Muscle layer of colon (tissue), 2 donors: ENCODE data around the gene COX20.

Experiments used
- H3K27ac ChIP-seq: one replicate; pipeline ENCODE4 v1.7.0; 2013; ENCODE audit warnings: low read depth, mild to moderate bottlenecking, low read length, moderate library complexity
- H3K27me3 ChIP-seq, 2 donors: one replicate each; pipeline ENCODE4 v1.7.0; 2013; ENCODE audit warnings: low read length in 2 of 2, mild to moderate bottlenecking in 2 of 2; ENCODE audit not compliant: insufficient read depth in 2 of 2, control insufficient read depth in 1 of 2
- H3K36me3 ChIP-seq: one replicate; pipeline ENCODE4 v1.7.0; 2013; ENCODE audit warnings: mild to moderate bottlenecking, low read length; ENCODE audit not compliant: insufficient read depth
- H3K4me1 ChIP-seq: one replicate; pipeline ENCODE4 v1.7.0; 2013; ENCODE audit warnings: mild to moderate bottlenecking, low read length; ENCODE audit not compliant: insufficient read depth
- H3K4me3 ChIP-seq, 2 donors: one replicate each; pipeline ENCODE4 v1.7.0; 2013; ENCODE audit warnings: low read length in 2 of 2, low read depth in 1 of 2, mild to moderate bottlenecking in 1 of 2, moderate library complexity in 1 of 2
- H3K9ac ChIP-seq: one replicate; pipeline ENCODE4 v1.7.0; 2013; ENCODE audit warnings: low read length
- H3K9me3 ChIP-seq: one replicate; pipeline ENCODE4 v1.7.0; 2013; ENCODE audit warnings: mild to moderate bottlenecking, low read length
- donor health status: abdominal sarcoma.
- donor health status: Adenocarcinoma of cecum.

COX20 gene

GRCh38 chr1:244857761-244858160 lies 22.3 kb downstream of the COX20 start:
- no peak overlapping the region for H3K27ac ChIP-seq
- no peak overlapping the region for H3K4me3 ChIP-seq
- no peaks in the 10 kb centered on the region for H3K27me3 ChIP-seq
- H3K9ac ChIP-seq: no peak overlapping the region
- peaks cover 70% of the 10 kb centered on the region for H3K36me3 ChIP-seq
- H3K4me1 ChIP-seq: peaks cover 50% of the 10 kb centered on the region
- H3K9me3 ChIP-seq: no peaks in the 10 kb centered on the region

GRCh38 chr1:244858357-244858756 lies 22.9 kb downstream of the COX20 start:
- peaks cover 50% of the 10 kb centered on the region for H3K4me1 ChIP-seq
- H3K27me3 ChIP-seq: no peaks in the 10 kb centered on the region
- H3K9me3 ChIP-seq: no peaks in the 10 kb centered on the region
- H3K9ac ChIP-seq: no peak overlapping the region
- H3K36me3 ChIP-seq: peaks cover 64% of the 10 kb centered on the region
- H3K27ac ChIP-seq: no peak overlapping the region
- no peak overlapping the region for H3K4me3 ChIP-seq

GRCh38 chr1:244860078-244860477 lies 24.6 kb downstream of the COX20 start:
- Histone ChIP-seq H3K4me3 (peak overlapping the region in 1 of 2 donors; percentile 25), H3K27me3 (no peaks in the 10 kb centered on the region), H3K36me3 (peaks cover 51% of the 10 kb centered on the region), H3K4me1 (peaks cover 53% of the 10 kb centered on the region), H3K9me3 (no peaks in the 10 kb centered on the region), H3K27ac (no peak overlapping the region), H3K9ac (no peak overlapping the region)

DNA sequence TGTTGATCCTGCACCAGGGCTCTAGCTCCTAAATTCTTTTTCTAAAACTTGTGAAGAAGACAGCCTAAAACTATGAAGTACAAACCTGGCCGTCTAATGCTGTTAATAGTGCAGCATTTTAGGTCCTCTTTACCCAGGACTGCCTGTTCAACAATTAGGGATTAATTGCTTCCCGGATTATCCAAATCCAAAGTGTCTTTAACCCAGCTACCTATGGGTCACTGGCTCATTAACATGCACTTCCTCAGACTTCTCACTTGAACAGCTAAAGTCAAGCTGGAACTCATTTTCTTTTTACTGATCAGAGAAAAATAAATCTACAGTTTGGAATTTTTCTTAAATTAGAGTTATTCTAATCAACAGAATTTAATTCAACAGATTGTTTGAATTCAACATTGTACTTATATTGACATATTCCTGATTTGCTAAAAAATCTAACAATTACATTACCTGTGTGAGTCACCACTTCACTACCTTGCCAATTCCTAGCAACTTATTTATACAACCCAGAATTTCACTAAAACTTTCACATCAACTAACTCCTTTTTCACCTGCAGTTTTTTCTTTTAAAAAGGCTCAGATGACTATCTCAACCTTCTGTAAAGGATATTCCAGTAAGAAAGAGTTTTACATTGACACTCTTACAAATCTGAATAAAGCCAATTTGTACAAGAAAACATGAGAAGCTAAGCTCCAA lies 25.6 kb downstream of the COX20 start:
- H3K9me3 ChIP-seq: no peaks in the 10 kb centered on the region
- no peaks in the 10 kb centered on the region for H3K27me3 ChIP-seq
- peak overlapping the region in 1 of 2 donors; percentile 93 for H3K4me3 ChIP-seq
- H3K4me1 ChIP-seq: peaks cover 63% of the 10 kb centered on the region
- H3K9ac ChIP-seq: no peak overlapping the region
- no peak overlapping the region for H3K27ac ChIP-seq
- H3K36me3 ChIP-seq: peaks cover 42% of the 10 kb centered on the region

DNA sequence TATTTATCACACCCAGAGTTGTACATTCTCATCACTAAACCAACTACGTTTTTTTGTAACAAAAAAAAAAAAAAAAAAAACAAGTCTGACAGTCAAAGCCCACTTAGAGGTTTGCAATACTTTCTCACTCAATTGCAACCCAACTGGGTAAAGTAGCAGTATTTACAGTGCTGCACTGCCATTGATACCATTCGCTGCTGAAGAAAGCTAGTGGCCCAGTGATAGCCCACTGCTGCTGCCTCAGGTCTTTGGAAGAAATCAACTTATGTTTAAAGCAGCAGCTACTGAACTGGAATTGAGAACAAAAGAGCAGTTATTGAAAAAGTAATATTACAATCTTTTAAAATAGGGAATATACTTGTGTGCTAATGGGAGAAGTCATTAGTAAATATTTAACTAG lies 26.2 kb downstream of the COX20 start:
- Histone ChIP-seq H3K4me1 (peaks cover 68% of the 10 kb centered on the region), H3K9me3 (no peaks in the 10 kb centered on the region), H3K27ac (no peak overlapping the region), H3K9ac (peak overlapping the region; percentile 91), H3K36me3 (peaks cover 37% of the 10 kb centered on the region), H3K27me3 (no peaks in the 10 kb centered on the region), H3K4me3 (peak overlapping the region in 1 of 2 donors; percentile 93)

DNA sequence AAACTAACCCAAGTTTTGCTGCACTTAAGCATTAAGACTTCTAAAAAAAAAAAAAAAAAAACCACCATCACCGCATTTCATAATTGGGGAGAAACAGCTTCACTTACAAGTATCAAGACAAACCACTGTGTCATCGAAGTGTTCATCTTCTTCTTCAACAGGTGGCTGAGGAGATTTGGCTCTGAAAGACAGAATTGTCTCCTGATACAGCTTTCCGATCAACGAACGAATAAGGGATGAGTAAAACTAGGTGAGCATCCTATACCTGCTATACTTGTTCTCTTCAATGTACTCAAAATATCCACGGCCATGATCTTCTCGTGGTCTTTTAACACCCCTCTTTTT lies 26.9 kb downstream of the COX20 start:
- H3K27ac ChIP-seq: peak overlapping the region; percentile 100
- H3K27me3 ChIP-seq: no peaks in the 10 kb centered on the region
- no peaks in the 10 kb centered on the region for H3K9me3 ChIP-seq
- H3K4me1 ChIP-seq: peaks cover 66% of the 10 kb centered on the region
- H3K9ac ChIP-seq: peak overlapping the region; percentile 91
- H3K4me3 ChIP-seq: peak overlapping the region; percentile 1 to 93
- H3K36me3 ChIP-seq: peaks cover 30% of the 10 kb centered on the region

DNA sequence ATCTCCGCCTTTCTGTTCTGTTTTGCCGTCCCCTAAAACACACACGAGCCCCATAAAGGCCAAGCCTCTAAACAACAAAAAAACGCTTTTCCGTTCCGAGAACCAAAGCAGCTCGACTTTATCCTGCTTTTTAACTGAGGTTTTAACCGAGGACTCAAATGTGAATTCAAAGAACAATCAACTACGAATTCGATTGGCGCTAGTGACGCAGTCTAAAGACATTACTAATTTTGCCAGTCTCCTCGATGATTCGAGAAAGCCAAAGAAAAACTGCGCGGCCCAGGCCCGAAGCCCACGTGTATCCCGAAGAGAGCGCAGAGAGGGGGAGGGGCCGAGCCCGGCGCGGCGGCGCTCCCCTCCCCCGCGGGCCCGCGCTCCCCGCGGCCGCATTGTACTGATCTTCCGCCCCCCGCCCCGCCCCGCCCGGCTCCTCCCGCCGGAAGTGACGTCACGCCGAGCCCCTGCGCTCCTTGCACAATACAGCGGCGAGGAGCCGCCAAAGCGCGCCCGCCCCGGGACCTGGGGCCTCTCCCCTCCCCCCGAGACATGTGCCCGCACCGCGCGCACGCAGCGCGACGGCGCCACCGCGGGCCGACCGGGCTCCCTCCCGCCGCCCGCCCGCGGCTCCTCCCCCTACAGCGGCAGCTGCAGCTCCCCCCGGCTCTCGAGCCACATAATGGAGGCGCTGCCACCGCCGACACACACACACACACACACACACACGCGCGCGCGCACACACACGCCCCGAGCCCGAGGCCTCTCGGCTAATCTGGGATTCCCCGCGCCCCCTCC lies 27.4 kb downstream of the COX20 start:
- peak overlapping the region; percentile 92 to 93 for H3K4me3 ChIP-seq

GRCh38 chr1:244863491-244864252 lies 28.2 kb downstream of the COX20 start:
- Histone ChIP-seq H3K27ac (peak overlapping the region; percentile 100), H3K27me3 (no peaks in the 10 kb centered on the region), H3K9ac (peak overlapping the region; percentile 98)

More for the DNA sequence above, 27.4 kb downstream of the COX20 start:
- H3K27ac ChIP-seq: peak overlapping the region; percentile 100
- peaks cover 24% of the 10 kb centered on the region for H3K36me3 ChIP-seq
- no peaks in the 10 kb centered on the region for H3K9me3 ChIP-seq
- H3K4me1 ChIP-seq: peaks cover 60% of the 10 kb centered on the region
- no peaks in the 10 kb centered on the region for H3K27me3 ChIP-seq
- H3K9ac ChIP-seq: peak overlapping the region; percentile 98

DNA sequence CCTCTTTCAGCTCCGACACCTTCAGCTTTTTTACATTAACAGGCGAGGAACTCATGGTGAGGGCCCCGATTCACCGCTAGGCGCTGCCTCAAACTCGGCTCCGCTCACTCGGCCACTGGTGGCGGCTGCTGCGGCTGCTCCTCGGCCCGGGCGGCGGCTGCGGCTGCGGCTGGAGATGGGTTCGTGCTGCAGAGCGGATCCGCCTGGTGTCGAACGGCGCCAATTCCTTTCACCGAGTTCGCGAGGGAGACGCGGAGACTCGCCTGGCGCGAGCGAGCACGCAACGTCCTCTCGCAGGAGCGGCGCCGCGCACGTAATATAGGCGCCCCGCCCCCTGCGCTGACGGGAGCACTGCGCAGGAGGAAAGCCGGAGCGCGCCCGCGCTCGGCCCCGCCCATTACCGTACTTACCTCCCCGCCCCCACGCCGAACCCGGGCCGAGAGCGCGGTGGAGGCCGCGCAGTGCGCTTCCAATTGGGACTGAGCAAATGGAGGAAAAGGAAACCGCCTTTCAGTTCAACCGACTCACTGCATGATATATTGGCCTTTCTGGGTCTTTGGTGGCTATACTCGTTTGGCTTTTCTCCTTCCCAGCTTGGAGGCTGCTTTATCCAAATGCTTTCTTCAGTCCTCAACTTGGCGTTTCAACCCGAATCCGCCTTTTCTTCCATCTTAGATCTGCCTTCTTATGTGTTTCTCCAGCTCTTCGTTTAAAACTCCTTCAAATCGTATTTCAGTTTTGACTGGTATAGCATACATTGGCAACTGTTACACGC lies 29.0 kb downstream of the COX20 start, which contains the start of gene HNRNPU:
Gene HNRNPU (minus strand): TSS at position 291 of the 775 bp plus-strand sequence. CDS start 236 bp downstream, at position 55.
- Histone ChIP-seq H3K9me3 (no peaks in the 10 kb centered on the region), H3K9ac (peak within 1 kb of the TSS; percentile 98), H3K27ac (peak within 1 kb of the TSS; percentile 100), H3K4me1 (peaks cover 45% of the 10 kb centered on the region), H3K27me3 (no peaks in the 10 kb centered on the region), H3K4me3 (peak within 1 kb of the TSS; percentile 73 to 92), H3K36me3 (peaks cover 10% of the 10 kb centered on the region)

More at GRCh38 chr1:244863491-244864252, 28.2 kb downstream of the COX20 start:
- Histone ChIP-seq H3K36me3 (peaks cover 17% of the 10 kb centered on the region), H3K4me3 (peak overlapping the region; percentile 73 to 92), H3K9me3 (no peaks in the 10 kb centered on the region), H3K4me1 (peaks cover 53% of the 10 kb centered on the region)

- peaks cover 5% of the 10 kb centered on the region for H3K36me3 ChIP-seq
- H3K4me3 ChIP-seq: peak overlapping the region; percentile 36 to 73
- peaks cover 40% of the 10 kb centered on the region for H3K4me1 ChIP-seq
- peak overlapping the region; percentile 92 for H3K9ac ChIP-seq
- H3K9me3 ChIP-seq: no peaks in the 10 kb centered on the region
- H3K27me3 ChIP-seq: no peaks in the 10 kb centered on the region
- peak overlapping the region; percentile 89 for H3K27ac ChIP-seq
Observed at GRCh38 chr1:244865028-244865371, 29.5 kb downstream of the COX20 start.
